OCI-LY7 (cell line): ENCODE data around the gene MEGF6.

ENCODE experiments used
- EZH2phosphoT487 ChIP-seq: fragments of 200-600 bp; sonication (generic); IDR thresholded peaks from 2 replicates; pipeline ENCODE4 v1.6.1; 2018; ENCODE audit warnings: low read depth, borderline replicate concordance, mild to moderate bottlenecking, mixed run types, antibody characterized with exemption, low read length, moderate library complexity, mixed read lengths
- TF ChIP-seq, protein P1 (sequence below): fragments of 200-600 bp; sonication (generic); conservative IDR thresholded peaks from 2 replicates; pipeline ENCODE4 v1.5.1; 2014; ENCODE audit warnings: mild to moderate bottlenecking, antibody characterized with exemption, low read length, moderate library complexity, mixed read lengths

DNA sequence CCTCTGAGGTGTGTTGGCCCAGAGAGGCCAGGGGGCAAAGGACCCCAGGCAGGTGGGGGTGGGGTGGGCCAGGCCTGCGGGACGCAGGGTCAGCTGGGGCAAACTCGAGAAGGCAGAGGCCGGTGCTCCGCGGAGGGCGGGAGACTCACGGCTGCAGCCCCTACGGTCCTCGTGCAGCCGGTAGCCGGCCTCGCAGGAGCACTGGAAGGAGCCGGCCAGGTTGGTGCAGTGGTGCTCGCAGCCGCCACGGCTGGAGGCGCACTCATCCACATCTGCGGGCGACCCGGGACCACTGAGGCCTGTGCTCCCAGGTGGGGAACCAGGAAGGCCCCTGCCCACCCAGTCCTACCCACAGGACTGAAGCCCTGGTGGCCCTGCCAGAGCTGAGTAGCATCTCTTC is 101.6 kb downstream of the MEGF6 start:
- TF ChIP-seq, protein P1, sequence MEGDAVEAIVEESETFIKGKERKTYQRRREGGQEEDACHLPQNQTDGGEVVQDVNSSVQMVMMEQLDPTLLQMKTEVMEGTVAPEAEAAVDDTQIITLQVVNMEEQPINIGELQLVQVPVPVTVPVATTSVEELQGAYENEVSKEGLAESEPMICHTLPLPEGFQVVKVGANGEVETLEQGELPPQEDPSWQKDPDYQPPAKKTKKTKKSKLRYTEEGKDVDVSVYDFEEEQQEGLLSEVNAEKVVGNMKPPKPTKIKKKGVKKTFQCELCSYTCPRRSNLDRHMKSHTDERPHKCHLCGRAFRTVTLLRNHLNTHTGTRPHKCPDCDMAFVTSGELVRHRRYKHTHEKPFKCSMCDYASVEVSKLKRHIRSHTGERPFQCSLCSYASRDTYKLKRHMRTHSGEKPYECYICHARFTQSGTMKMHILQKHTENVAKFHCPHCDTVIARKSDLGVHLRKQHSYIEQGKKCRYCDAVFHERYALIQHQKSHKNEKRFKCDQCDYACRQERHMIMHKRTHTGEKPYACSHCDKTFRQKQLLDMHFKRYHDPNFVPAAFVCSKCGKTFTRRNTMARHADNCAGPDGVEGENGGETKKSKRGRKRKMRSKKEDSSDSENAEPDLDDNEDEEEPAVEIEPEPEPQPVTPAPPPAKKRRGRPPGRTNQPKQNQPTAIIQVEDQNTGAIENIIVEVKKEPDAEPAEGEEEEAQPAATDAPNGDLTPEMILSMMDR, result no peak
- TF ChIP-seq EZH2phosphoT487, result no peak
